ENCODE measurements around the gene BORCS5. TPM values are rescaled to one million over a fixed set of nuclear protein-coding genes. Genes with fewer than 3 reads are reported as not detected.
A peak's percentile ranks its signal among the peaks of the same experiment; 100 is the strongest.
"Not testable (repeated sequence)": the region's sequence is repeated elsewhere in the genome, so short reads cannot be mapped to it uniquely, and the experiment has no call there.

Gene BORCS5
- 13.4 and 13.9 TPM in 2 replicates for total RNA-seq (2021)
- long read RNA-seq, full-length matches to known transcripts, result 39 of 43 reads
- long read RNA-seq, partial matches to known transcripts, result 0 of 43 reads
- long read RNA-seq, other reads (novel, unspliced or antisense), result 4 of 43 reads

DNA sequence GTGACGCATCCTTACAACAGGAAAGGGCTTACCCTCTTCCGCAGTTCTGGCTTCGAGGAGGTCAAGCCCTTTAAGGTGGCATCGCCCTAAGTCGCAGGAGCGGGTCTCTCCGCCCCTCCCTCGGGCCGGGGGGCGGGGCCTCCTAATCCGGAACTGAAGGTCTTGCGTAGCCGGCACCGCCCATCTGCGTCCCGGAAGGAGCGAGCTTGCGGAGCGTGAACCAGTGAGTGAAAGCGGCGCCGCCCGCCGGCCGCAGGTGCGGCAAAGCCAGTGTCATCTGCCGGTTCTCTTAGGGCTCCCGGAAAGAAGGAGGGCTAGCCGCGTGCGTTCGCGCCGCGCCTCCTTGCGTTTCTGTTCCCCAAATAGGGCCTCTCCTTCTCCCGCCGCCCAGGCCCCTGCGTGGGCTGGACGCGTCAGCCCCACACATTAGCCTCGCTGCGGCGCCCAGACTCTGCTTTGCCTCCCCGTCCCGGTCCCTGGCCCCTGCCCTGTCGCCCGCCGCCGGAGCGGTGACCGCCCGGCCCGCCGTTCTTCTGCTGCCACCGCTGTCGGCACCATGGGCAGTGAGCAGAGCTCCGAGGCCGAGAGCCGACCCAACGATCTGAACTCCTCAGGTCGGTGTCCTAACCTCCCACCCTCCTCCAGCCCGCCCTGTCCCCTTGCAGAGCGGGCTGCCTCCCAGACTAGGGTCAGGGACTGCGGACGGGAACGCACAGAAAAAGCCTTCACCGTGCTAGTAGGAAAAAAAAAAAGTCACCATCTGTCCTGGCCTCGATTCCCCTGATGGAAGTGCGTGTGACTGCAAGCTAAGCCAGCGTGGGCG, at the start of gene BORCS5:
Gene BORCS5 (plus strand): TSS at position 183 of the 823 bp plus-strand sequence. CDS start 374 bp downstream, at position 557.
- H3K27me3 Mint-ChIP-seq (ENCODE audit: low read depth), result no peaks in the 10 kb centered on the region
- H4K5ac ChIP-seq (ENCODE audit: insufficient read length, low read depth, low read length), result no peak within 1 kb of the TSS
- H3K27ac ChIP-seq (ENCODE audit: insufficient read length, low read depth, low read length), result no peak within 1 kb of the TSS

DNA sequence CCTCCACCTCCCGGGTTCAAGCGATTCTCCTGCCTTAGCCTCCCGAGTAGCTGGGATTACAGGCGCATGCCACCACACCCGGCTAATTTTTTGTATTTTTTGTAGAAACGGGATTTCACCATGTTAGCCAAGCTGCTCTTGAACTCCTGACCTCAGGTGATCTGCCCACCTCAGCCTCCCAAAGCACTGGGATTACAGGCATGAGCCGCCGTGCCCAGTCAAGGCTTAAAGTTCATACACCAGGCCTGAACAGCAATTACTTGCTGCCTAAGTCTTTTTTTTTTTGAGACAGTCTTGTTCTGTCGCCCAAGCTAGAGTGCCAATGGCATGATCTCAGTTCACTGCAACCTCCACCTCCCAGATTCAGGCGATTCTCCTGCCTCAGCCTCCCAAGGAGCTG, 46.2 kb upstream of the BORCS5 start:
- not testable (repeated sequence) for H3K18ac ChIP-seq (ENCODE audit: insufficient read length, low read depth, low read length); H3K27me3 ChIP-seq (ENCODE audit: insufficient read depth, low read length); H3K14ac ChIP-seq (ENCODE audit: insufficient read depth, low read length); H3K27me3 Mint-ChIP-seq (ENCODE audit: low read depth); H3K9me3 ChIP-seq (ENCODE audit: control insufficient read depth, low read depth, low read length); H2AFZ ChIP-seq (ENCODE audit: low read length); H3K27ac Mint-ChIP-seq; H3K4me1 Mint-ChIP-seq; H4K5ac ChIP-seq (ENCODE audit: insufficient read length, low read depth, low read length); H3K56ac ChIP-seq (ENCODE audit: insufficient read length, low read depth, low read length); H2AK5ac ChIP-seq (ENCODE audit: insufficient read length, low read length); DNase-seq; H2BK20ac ChIP-seq (ENCODE audit: low read depth, low read length, poor library complexity, severe bottlenecking); H3K23ac ChIP-seq (ENCODE audit: insufficient read length, low read depth, low read length); H4K91ac ChIP-seq (ENCODE audit: insufficient read length, low read depth, low read length); H3K4ac ChIP-seq (ENCODE audit: low read depth, low read length); H3K9me3 Mint-ChIP-seq; H2BK15ac ChIP-seq (ENCODE audit: low read depth, low read length); H3K36me3 Mint-ChIP-seq (ENCODE audit: insufficient read depth in 1 of 3, low read depth in 3 of 3); H4K20me1 ChIP-seq (ENCODE audit: control insufficient read depth, insufficient read depth, insufficient read length); H3K79me2 ChIP-seq (ENCODE audit: insufficient read depth, low read length); H3K79me1 ChIP-seq (ENCODE audit: insufficient read depth, low read depth, low read length, poor library complexity, severe bottlenecking); H2BK5ac ChIP-seq (ENCODE audit: insufficient read length, low read length); H3K4me2 ChIP-seq (ENCODE audit: insufficient read depth, insufficient read length, low read length); H2BK12ac ChIP-seq (ENCODE audit: insufficient read length, low read depth, low read length); H2BK120ac ChIP-seq (ENCODE audit: low read depth, low read length, poor library complexity, severe bottlenecking); H3K23me2 ChIP-seq (ENCODE audit: insufficient read length, low read depth, low read length, poor library complexity, severe bottlenecking); H3K27ac ChIP-seq (ENCODE audit: insufficient read length, low read depth, low read length); H4K8ac ChIP-seq (replicated peaks; ENCODE audit: insufficient read length, low read depth, low read length); H3T11ph ChIP-seq (ENCODE audit: low read length); H3K4me3 Mint-ChIP-seq; H3K9ac ChIP-seq (ENCODE audit: extremely low read depth, insufficient read length, low read length); H3K4me1 ChIP-seq (ENCODE audit: insufficient read depth, low read length)
- no CpG with 5 or more reads among the region's 10 CpGs for WGBS (ENCODE audit: extremely low coverage, insufficient read length, low lambda C conversion rate)

More for the DNA sequence above, at the start of gene BORCS5:
- H3K9ac ChIP-seq (ENCODE audit: extremely low read depth, insufficient read length, low read length), result peak within 1 kb of the TSS; percentile 75
- H3K4me1 ChIP-seq (ENCODE audit: insufficient read depth, low read length), result no peaks in the 10 kb centered on the region
- no peak within 1 kb of the TSS for H2AFZ ChIP-seq (ENCODE audit: low read length)
- no peak within 1 kb of the TSS for H2BK5ac ChIP-seq (ENCODE audit: insufficient read length, low read length)
- Mint-ChIP-seq H3K27ac (peak within 1 kb of the TSS; percentile 63 to 97 (median 89)), H3K4me1 (peaks cover 27 to 33% of the 10 kb centered on the region in 2 experiments), H3K4me3 (peak within 1 kb of the TSS; percentile 84 to 85), H3K36me3 (ENCODE audit: insufficient read depth in 1 of 3, low read depth in 3 of 3) (no peaks in the 10 kb centered on the region; a peak in 1 of 7 replicates), H3K9me3 (no peaks in the 10 kb centered on the region)
- no peak within 1 kb of the TSS for H2BK20ac ChIP-seq (ENCODE audit: low read depth, low read length, poor library complexity, severe bottlenecking)
- WGBS (ENCODE audit: extremely low coverage, insufficient read length, low lambda C conversion rate), result no CpG with 5 or more reads among the region's 72 CpGs
- no peak within 1 kb of the TSS for H3K23ac ChIP-seq (ENCODE audit: insufficient read length, low read depth, low read length)
- no peaks in the 10 kb centered on the region for H3K9me3 ChIP-seq (ENCODE audit: control insufficient read depth, low read depth, low read length)
- no peaks in the 10 kb centered on the region for H4K20me1 ChIP-seq (ENCODE audit: control insufficient read depth, insufficient read depth, insufficient read length)
- H3K23me2 ChIP-seq (ENCODE audit: insufficient read length, low read depth, low read length, poor library complexity, severe bottlenecking), result peaks cover 10% of the 10 kb centered on the region
- H2BK12ac ChIP-seq (ENCODE audit: insufficient read length, low read depth, low read length), result no peak within 1 kb of the TSS
- peak within 1 kb of the TSS; percentile 67 for H3K4me2 ChIP-seq (ENCODE audit: insufficient read depth, insufficient read length, low read length)
- peak; percentile 99 for DNase-seq
- peak within 1 kb of the TSS; percentile 86 for H3K14ac ChIP-seq (ENCODE audit: insufficient read depth, low read length)
- H3K18ac ChIP-seq (ENCODE audit: insufficient read length, low read depth, low read length), result peak within 1 kb of the TSS; percentile 20
- H2BK15ac ChIP-seq (ENCODE audit: low read depth, low read length), result no peak within 1 kb of the TSS
- H3K4ac ChIP-seq (ENCODE audit: low read depth, low read length), result no peak within 1 kb of the TSS
- 0 out of 2 replicates have a peak, but pooled peaks cover 2% of the 10 kb centered on the region for H3K79me2 ChIP-seq (ENCODE audit: insufficient read depth, low read length)
- H3K79me1 ChIP-seq (ENCODE audit: insufficient read depth, low read depth, low read length, poor library complexity, severe bottlenecking), result no peaks in the 10 kb centered on the region
- H4K91ac ChIP-seq (ENCODE audit: insufficient read length, low read depth, low read length), result no peak within 1 kb of the TSS
- TF ChIP-seq, protein P1, sequence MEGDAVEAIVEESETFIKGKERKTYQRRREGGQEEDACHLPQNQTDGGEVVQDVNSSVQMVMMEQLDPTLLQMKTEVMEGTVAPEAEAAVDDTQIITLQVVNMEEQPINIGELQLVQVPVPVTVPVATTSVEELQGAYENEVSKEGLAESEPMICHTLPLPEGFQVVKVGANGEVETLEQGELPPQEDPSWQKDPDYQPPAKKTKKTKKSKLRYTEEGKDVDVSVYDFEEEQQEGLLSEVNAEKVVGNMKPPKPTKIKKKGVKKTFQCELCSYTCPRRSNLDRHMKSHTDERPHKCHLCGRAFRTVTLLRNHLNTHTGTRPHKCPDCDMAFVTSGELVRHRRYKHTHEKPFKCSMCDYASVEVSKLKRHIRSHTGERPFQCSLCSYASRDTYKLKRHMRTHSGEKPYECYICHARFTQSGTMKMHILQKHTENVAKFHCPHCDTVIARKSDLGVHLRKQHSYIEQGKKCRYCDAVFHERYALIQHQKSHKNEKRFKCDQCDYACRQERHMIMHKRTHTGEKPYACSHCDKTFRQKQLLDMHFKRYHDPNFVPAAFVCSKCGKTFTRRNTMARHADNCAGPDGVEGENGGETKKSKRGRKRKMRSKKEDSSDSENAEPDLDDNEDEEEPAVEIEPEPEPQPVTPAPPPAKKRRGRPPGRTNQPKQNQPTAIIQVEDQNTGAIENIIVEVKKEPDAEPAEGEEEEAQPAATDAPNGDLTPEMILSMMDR (conservative IDR thresholded peaks at IDR 0.05), result peak; percentile 37; the same call in 2 of the 3 replicates
- H4K8ac ChIP-seq (replicated peaks; ENCODE audit: insufficient read length, low read depth, low read length), result no peak within 1 kb of the TSS
- no peak within 1 kb of the TSS for H3K56ac ChIP-seq (ENCODE audit: insufficient read length, low read depth, low read length)
- no peak within 1 kb of the TSS for H3T11ph ChIP-seq (ENCODE audit: low read length)
- H3K27me3 ChIP-seq (ENCODE audit: insufficient read depth, low read length), result no peaks in the 10 kb centered on the region
- no peak within 1 kb of the TSS for H2BK120ac ChIP-seq (ENCODE audit: low read depth, low read length, poor library complexity, severe bottlenecking)
- H2AK5ac ChIP-seq (ENCODE audit: insufficient read length, low read length), result no peak within 1 kb of the TSS

Data from H9 (cell line).